Endothelial cell of umbilical vein (primary cell): ENCODE measurements around the gene FAM210A.

Source experiments
- EZH2 ChIP-seq: IDR thresholded peaks from 2 replicates; pipeline ENCODE4 v1.6.1; 2012; ENCODE audit warnings: borderline replicate concordance, low read depth, mild to moderate bottlenecking, moderate library complexity, low read length, inconsistent platforms; ENCODE audit not compliant: severe bottlenecking
- POLR2A ChIP-seq: IDR thresholded peaks from 2 replicates; pipeline ENCODE4 v1.6.1; 2012; ENCODE audit warnings: low read depth, mild to moderate bottlenecking, control low read depth, low read length
- POLR2AphosphoS5 ChIP-seq: IDR thresholded peaks from 2 replicates; pipeline ENCODE4 v1.6.1; 2012; ENCODE audit warnings: low read depth, mild to moderate bottlenecking, control low read depth, low read length, moderate library complexity; ENCODE audit not compliant: insufficient read depth
- TF ChIP-seq, protein P1 (sequence below), 2 donors: IDR thresholded peaks; 1 replicate in 1 of 2; 2 replicates in 1 of 2; pipeline ENCODE4 v1.5.1; 2011; ENCODE audit warnings: low read length in 2 of 2, mild to moderate bottlenecking in 2 of 2, moderate library complexity in 2 of 2, control low read depth in 1 of 2, inconsistent platforms in 1 of 2, low read depth in 1 of 2; ENCODE audit not compliant: insufficient read depth in 1 of 2; ENCODE audit errors: extremely low read depth in 1 of 2

GRCh38 chr18:13756261-13756660, 29.9 kb upstream of the FAM210A start:
- TF ChIP-seq, protein P1, sequence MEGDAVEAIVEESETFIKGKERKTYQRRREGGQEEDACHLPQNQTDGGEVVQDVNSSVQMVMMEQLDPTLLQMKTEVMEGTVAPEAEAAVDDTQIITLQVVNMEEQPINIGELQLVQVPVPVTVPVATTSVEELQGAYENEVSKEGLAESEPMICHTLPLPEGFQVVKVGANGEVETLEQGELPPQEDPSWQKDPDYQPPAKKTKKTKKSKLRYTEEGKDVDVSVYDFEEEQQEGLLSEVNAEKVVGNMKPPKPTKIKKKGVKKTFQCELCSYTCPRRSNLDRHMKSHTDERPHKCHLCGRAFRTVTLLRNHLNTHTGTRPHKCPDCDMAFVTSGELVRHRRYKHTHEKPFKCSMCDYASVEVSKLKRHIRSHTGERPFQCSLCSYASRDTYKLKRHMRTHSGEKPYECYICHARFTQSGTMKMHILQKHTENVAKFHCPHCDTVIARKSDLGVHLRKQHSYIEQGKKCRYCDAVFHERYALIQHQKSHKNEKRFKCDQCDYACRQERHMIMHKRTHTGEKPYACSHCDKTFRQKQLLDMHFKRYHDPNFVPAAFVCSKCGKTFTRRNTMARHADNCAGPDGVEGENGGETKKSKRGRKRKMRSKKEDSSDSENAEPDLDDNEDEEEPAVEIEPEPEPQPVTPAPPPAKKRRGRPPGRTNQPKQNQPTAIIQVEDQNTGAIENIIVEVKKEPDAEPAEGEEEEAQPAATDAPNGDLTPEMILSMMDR (IDR thresholded peaks at IDR 0.05; ENCODE audit: extremely low read depth in 1 of 2, insufficient read depth in 1 of 2, low read depth in 1 of 2, low read length in 2 of 2), result no peak
- no peak for TF ChIP-seq POLR2AphosphoS5
- no peak for TF ChIP-seq POLR2A
- TF ChIP-seq EZH2, result no peak
